ENCODE data around the gene PISD. TPM values are rescaled to one million over a fixed set of nuclear protein-coding genes. Genes with fewer than 3 reads are reported as not detected.

The PISD gene
- total and polyA plus RNA-seq, 2 of the 8 experiments (the other 6 are each of a cell fraction or from before 2014, with no cell fraction given), result 47.8 to 48.2 TPM

- 94% methylated on average over 9 of the region's 9 CpGs; no CpG with 5 or more reads in 1 of the 2 experiments for WGBS, 2 experiments (ENCODE audit: extremely low coverage in 1 of 2, insufficient coverage in 1 of 2, insufficient read length in 1 of 2, insufficient replicate concordance in 2 of 2, low coverage in 1 of 2, low lambda C conversion rate in 2 of 2, missing lambda C conversion rate in 1 of 2)
- POLR2A ChIA-PET (ENCODE audit: partially characterized antibody), result interaction anchor here (0.5 to 5.0 kb wide), 3 partner anchors 9 to 259 kb away, joined by 3 to 30 read pairs (median 6); no protein-coding TSS in a partner anchor
- CTCF ChIA-PET (ENCODE audit: partially characterized antibody), result interaction anchor here (0.5 to 4.0 kb wide), 6 partner anchors 12 to 59 kb away, joined by 3 to 19 read pairs (median 5); no protein-coding TSS in a partner anchor
- TF ChIP-seq RXRA (IDR thresholded peaks at IDR 0.05; ENCODE audit: insufficient read depth, low read depth, low read length), result no peak
- TF ChIP-seq SP1 (IDR thresholded peaks at IDR 0.05; ENCODE audit: low read depth, low read length), result no peak
- TF ChIP-seq TCF12 (IDR thresholded peaks at IDR 0.05; ENCODE audit: low read depth, low read length), result no peak
- TF ChIP-seq USF2 (IDR thresholded peaks at IDR 0.05; ENCODE audit: low read length), result no peak
- TF ChIP-seq POLR2A (IDR thresholded peaks at IDR 0.05; ENCODE audit: control extremely low read depth in 1 of 2, low read depth in 2 of 2, low read length in 2 of 2), result no peak
- no peak for TF ChIP-seq SUZ12 (IDR thresholded peaks at IDR 0.05; ENCODE audit: low read length)
- TF ChIP-seq ZNF274 (IDR thresholded peaks at IDR 0.05; ENCODE audit: borderline replicate concordance, extremely low read depth, low read length), result no peak
- no peak for TF ChIP-seq HDAC6 (IDR thresholded peaks at IDR 0.05; ENCODE audit: low read depth, low read length)
- TF ChIP-seq KDM4A (IDR thresholded peaks at IDR 0.05; ENCODE audit: low read depth, low read length, severe bottlenecking), result no peak
Measured at GRCh38 chr22:31605851-31606585, 56.0 kb downstream of the PISD start.

More at GRCh38 chr22:31605851-31606585, 56.0 kb downstream of the PISD start:
- H3K79me2 ChIP-seq (ENCODE audit: control insufficient read depth in 1 of 2, insufficient read depth in 2 of 2, low read length in 2 of 2), result no peaks in the 10 kb centered on the region
- H4K5ac ChIP-seq (ENCODE audit: insufficient read length, low read depth, low read length), result no peak overlapping the region
- H3K9me3 ChIP-seq (ENCODE audit: insufficient read depth in 2 of 2, low read depth in 1 of 2, low read length in 1 of 2), result no peaks in the 10 kb centered on the region
- H3K56ac ChIP-seq (replicated peaks; ENCODE audit: insufficient read length, low read depth, low read length), result no peak overlapping the region
- H4K20me1 ChIP-seq (replicated peaks in 1 of 2; ENCODE audit: control insufficient read depth in 1 of 2, insufficient read depth in 2 of 2, low read length in 2 of 2), result peaks cover 2% of the 10 kb centered on the region in 2 experiments
- H3K4me3 ChIP-seq (ENCODE audit: extremely low read depth in 1 of 4, insufficient read depth in 2 of 4, low read depth in 3 of 4, low read length in 4 of 4), result no peak overlapping the region
- no peak overlapping the region for H4K8ac ChIP-seq (ENCODE audit: extremely low read depth, insufficient read depth, low read length)
- no peak overlapping the region for H3K9ac ChIP-seq (replicated peaks in 1 of 4; ENCODE audit: extremely low read depth in 1 of 4, low read depth in 3 of 4, low read length in 3 of 4)
- H2AFZ ChIP-seq (ENCODE audit: low read length), result no peak overlapping the region
- no peaks in the 10 kb centered on the region for H3K23me2 ChIP-seq (ENCODE audit: low read depth, low read length)
- no peak overlapping the region for H2BK5ac ChIP-seq (ENCODE audit: low read depth, low read length)
- no peak overlapping the region for H3K4me2 ChIP-seq (ENCODE audit: insufficient read depth in 1 of 2, low read depth in 2 of 2, low read length in 2 of 2)
- H2BK15ac ChIP-seq (ENCODE audit: low read length), result no peak overlapping the region
- H3K27me3 ChIP-seq (replicated peaks in 1 of 4; ENCODE audit: control insufficient read depth in 3 of 4, extremely low read depth in 1 of 4, insufficient read depth in 3 of 4, low read length in 3 of 4), result no peaks in the 10 kb centered on the region
- H2BK20ac ChIP-seq (ENCODE audit: low read length), result no peak overlapping the region
- H2BK120ac ChIP-seq (replicated peaks; ENCODE audit: low read depth, low read length), result no peak overlapping the region
- FAIRE-seq, result no peak
- H3K4ac ChIP-seq (replicated peaks; ENCODE audit: insufficient read length, low read depth, low read length), result no peak overlapping the region
- peak overlapping the region; percentile 73 for H3K14ac ChIP-seq (ENCODE audit: insufficient read length)
- no peak overlapping the region for H2BK12ac ChIP-seq (ENCODE audit: low read depth, low read length)
- H3K36me3 ChIP-seq (ENCODE audit: control insufficient read depth in 2 of 4, insufficient read depth in 4 of 4, low read length in 3 of 4), result peaks cover 0 to 3% (median 0%) of the 10 kb centered on the region in 4 experiments; a peak in 1 of 8 replicates
- no peaks in the 10 kb centered on the region for H3K4me1 ChIP-seq (replicated peaks in 1 of 4; ENCODE audit: control insufficient read depth in 3 of 4, insufficient read depth in 4 of 4, low read length in 3 of 4)
- H3K23ac ChIP-seq (ENCODE audit: insufficient read length), result no peak overlapping the region
- H4K91ac ChIP-seq (replicated peaks; ENCODE audit: insufficient read length, low read length), result no peak overlapping the region
- H3K18ac ChIP-seq (ENCODE audit: extremely low read depth, low read length), result no peak overlapping the region
- no peak for DNase-seq (ENCODE audit: low read depth in 1 of 2, low spot score in 2 of 2)
- H3K79me1 ChIP-seq (ENCODE audit: low read depth, low read length), result no peaks in the 10 kb centered on the region
- no peak overlapping the region for H2AK5ac ChIP-seq (ENCODE audit: low read depth, low read length)
- H3K27ac ChIP-seq (ENCODE audit: low read depth, low read length), result no peak overlapping the region

Measured in H1 (cell line).